HEK293T (cell line): ENCODE data around the gene EPHX1.

Source experiments
- ARNT ChIP-seq: fragments of 450-650 bp; IDR thresholded peaks from 2 replicates; pipeline ENCODE4 v1.6.1; 2017; ENCODE audit warnings: mild to moderate bottlenecking
- BHLHE40 ChIP-seq: fragments of 450-650 bp; IDR thresholded peaks from 2 replicates; pipeline ENCODE4 v1.6.1; 2016; ENCODE audit warnings: mild to moderate bottlenecking, moderate library complexity, borderline replicate concordance
- CTBP1 ChIP-seq: fragments of 450-650 bp; IDR thresholded peaks from 2 replicates; pipeline ENCODE4 v1.6.1; 2016; ENCODE audit warnings: borderline replicate concordance
- ELF4 ChIP-seq: fragments of 450-650 bp; IDR thresholded peaks from 2 replicates; pipeline ENCODE4 v1.6.1; 2017; ENCODE audit warnings: antibody characterized with exemption
- FOXA1 ChIP-seq: fragments of 450-650 bp; IDR thresholded peaks from 2 replicates; pipeline ENCODE4 v1.6.1; 2016; ENCODE audit warnings: mild to moderate bottlenecking
- FOXK2 ChIP-seq: fragments of 450-650 bp; IDR thresholded peaks from 2 replicates; pipeline ENCODE4 v1.6.1; 2016; ENCODE audit warnings: mild to moderate bottlenecking
- FOXM1 ChIP-seq: fragments of 450-650 bp; IDR thresholded peaks from 2 replicates; pipeline ENCODE4 v1.6.1; 2017; ENCODE audit warnings: mild to moderate bottlenecking, borderline replicate concordance
- HDGF ChIP-seq: fragments of 450-650 bp; IDR thresholded peaks from 2 replicates; pipeline ENCODE4 v1.6.1; 2017; ENCODE audit warnings: antibody characterized with exemption, borderline replicate concordance
- SP1 ChIP-seq: fragments of 450-650 bp; IDR thresholded peaks from 2 replicates; pipeline ENCODE4 v1.6.1; 2017
- SUZ12 ChIP-seq: fragments of 450-650 bp; IDR thresholded peaks from 2 replicates; pipeline ENCODE4 v1.6.1; 2016; ENCODE audit warnings: mild to moderate bottlenecking
- TARDBP ChIP-seq: fragments of 450-650 bp; IDR thresholded peaks from 2 replicates; pipeline ENCODE4 v1.6.1; 2016
- ZNF384 ChIP-seq: fragments of 450-650 bp; IDR thresholded peaks from 2 replicates; pipeline ENCODE4 v1.6.1; 2016
- TF ChIP-seq, protein P1 (sequence below): fragments of 450-650 bp; IDR thresholded peaks from 2 replicates; pipeline ENCODE4 v1.6.1; 2016

DNA sequence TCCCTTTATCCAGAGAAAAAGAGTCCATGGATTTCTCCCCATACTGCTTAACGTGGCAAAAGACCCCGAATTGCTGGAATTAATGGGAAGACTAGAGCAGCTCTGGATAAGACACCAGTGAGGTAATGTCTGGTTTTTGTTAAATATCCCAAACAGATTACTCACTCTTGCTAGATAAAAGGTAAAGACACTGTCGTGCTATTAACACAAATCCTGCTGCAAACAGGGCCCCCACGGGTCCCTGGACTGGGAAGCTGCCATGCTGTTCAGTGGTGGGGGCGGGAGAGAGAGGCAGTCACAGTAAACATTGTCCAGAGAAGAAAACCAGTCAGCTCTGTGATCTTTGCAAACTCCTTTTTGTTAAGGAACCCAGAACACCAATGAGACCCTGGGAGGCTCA lies 47.5 kb upstream of the EPHX1 start:
- TF ChIP-seq SUZ12 (no peak), FOXK2 (no peak), ELF4 (no peak), HDGF (no peak), SP1 (no peak), BHLHE40 (no peak), ARNT (no peak), FOXA1 (no peak), FOXM1 (no peak), ZNF384 (no peak), TARDBP (no peak), CTBP1 (no peak)
- TF ChIP-seq, protein P1, sequence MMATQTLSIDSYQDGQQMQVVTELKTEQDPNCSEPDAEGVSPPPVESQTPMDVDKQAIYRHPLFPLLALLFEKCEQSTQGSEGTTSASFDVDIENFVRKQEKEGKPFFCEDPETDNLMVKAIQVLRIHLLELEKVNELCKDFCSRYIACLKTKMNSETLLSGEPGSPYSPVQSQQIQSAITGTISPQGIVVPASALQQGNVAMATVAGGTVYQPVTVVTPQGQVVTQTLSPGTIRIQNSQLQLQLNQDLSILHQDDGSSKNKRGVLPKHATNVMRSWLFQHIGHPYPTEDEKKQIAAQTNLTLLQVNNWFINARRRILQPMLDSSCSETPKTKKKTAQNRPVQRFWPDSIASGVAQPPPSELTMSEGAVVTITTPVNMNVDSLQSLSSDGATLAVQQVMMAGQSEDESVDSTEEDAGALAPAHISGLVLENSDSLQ: no peak
